Astrocyte (in vitro differentiated cells and primary cell): ENCODE results near the gene WDR27.

Experiments used
- EZH2 ChIP-seq: IDR thresholded peaks from 2 replicates; pipeline ENCODE4 v1.6.1; 2012; ENCODE audit warnings: mild to moderate bottlenecking, low read length, inconsistent platforms; ENCODE audit not compliant: insufficient read depth
- TF ChIP-seq, protein P1 (sequence below): IDR thresholded peaks from 2 replicates; pipeline ENCODE4 v1.5.1; 2011; ENCODE audit warnings: low read depth, mild to moderate bottlenecking, inconsistent platforms, low read length, moderate library complexity; ENCODE audit not compliant: insufficient read depth

DNA sequence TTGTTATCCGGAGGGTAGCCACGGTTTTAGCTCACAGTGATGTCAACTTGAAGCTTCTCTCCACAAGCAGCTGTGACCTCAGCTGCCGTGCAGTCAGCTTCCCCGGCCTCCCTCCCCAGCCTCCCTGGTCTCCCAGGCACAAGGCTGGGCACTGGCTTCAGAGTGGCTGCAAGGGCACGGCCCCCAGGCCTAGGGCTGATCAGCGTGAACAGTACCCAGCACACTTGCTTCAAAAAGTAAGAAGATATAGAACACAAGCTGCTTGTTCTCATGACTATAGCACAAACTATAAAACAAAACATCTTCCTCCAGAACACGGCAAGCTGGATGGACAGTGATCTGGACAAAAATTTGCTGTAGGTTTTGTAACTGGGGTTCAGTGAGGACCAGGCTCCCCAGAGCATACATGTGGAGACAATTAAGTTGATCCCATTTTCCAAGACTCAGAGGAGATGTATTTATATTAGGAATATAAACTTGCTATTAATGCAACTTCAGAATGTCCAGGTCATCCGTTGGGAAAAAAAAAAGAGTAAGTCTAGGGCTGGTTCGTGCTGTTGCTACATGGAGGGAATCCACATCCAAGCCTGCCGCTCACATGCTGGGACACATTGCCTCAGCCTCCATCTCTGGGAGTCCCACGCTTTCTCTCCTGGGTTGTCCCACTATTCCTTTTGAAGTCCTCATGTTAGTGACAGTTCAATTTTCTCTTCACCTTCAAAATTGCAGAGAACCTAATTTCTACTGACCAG lies 248.8 kb downstream of the WDR27 start:
- no peak for TF ChIP-seq EZH2
- TF ChIP-seq, protein P1, sequence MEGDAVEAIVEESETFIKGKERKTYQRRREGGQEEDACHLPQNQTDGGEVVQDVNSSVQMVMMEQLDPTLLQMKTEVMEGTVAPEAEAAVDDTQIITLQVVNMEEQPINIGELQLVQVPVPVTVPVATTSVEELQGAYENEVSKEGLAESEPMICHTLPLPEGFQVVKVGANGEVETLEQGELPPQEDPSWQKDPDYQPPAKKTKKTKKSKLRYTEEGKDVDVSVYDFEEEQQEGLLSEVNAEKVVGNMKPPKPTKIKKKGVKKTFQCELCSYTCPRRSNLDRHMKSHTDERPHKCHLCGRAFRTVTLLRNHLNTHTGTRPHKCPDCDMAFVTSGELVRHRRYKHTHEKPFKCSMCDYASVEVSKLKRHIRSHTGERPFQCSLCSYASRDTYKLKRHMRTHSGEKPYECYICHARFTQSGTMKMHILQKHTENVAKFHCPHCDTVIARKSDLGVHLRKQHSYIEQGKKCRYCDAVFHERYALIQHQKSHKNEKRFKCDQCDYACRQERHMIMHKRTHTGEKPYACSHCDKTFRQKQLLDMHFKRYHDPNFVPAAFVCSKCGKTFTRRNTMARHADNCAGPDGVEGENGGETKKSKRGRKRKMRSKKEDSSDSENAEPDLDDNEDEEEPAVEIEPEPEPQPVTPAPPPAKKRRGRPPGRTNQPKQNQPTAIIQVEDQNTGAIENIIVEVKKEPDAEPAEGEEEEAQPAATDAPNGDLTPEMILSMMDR, result no peak
